ENCODE data around the gene GGT6. TPM values are rescaled to one million over a fixed set of nuclear protein-coding genes. Genes with fewer than 3 reads are reported as not detected.
A peak's percentile ranks its signal among the peaks of the same experiment; 100 is the strongest.
"Not testable (repeated sequence)": the region's sequence is repeated elsewhere in the genome, so short reads cannot be mapped to it uniquely, and the experiment has no call there.

The GGT6 gene, protein sequence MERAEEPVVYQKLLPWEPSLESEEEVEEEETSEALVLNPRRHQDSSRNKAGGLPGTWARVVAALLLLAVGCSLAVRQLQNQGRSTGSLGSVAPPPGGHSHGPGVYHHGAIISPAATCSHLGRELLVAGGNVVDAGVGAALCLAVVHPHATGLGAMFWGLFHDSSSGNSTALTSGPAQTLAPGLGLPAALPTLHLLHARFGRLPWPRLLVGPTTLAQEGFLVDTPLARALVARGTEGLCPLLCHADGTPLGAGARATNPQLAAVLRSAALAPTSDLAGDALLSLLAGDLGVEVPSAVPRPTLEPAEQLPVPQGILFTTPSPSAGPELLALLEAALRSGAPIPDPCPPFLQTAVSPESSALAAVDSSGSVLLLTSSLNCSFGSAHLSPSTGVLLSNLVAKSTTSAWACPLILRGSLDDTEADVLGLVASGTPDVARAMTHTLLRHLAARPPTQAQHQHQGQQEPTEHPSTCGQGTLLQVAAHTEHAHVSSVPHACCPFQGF
- polyA plus RNA-seq (ENCODE audit: insufficient read length in 4 of 4) = 10 to 100 TPM in 1 of 4 donors, 1 to 10 TPM in 3; 6.1 to 11.3 (median 8.2) TPM

- DNase-seq (ENCODE audit: low read depth in 4 of 4, low spot score in 3 of 4) = no peak
These were observed at the start of gene GGT6 for GRCh38 chr17:4560421-4560820. Gene GGT6, minus strand, starts transcription at chr17:4560577. Its CDS starts 56 bp downstream, at chr17:4560521.

DNA sequence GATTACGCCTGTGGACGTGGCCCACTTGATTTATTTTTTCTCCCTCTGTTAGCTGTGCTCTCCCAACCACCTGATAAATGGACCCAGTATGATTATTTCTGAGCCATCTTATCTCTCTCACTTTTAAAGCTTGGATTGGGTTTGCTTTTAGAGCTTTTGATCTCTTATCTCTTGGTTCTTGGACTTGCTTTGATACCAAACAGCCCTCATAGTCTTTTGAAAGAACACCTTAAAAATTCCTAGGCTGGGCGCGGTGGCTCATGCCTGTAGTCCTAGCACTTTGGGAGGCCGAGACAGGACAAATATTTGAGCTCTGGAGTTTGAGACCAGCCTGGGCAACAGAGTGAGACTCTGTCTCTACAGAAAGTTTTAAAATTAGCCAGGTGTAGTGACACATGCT, 49.8 kb upstream of the GGT6 start:
- DNase-seq (ENCODE audit: low read depth in 4 of 4, low spot score in 3 of 4) = no peak

DNA sequence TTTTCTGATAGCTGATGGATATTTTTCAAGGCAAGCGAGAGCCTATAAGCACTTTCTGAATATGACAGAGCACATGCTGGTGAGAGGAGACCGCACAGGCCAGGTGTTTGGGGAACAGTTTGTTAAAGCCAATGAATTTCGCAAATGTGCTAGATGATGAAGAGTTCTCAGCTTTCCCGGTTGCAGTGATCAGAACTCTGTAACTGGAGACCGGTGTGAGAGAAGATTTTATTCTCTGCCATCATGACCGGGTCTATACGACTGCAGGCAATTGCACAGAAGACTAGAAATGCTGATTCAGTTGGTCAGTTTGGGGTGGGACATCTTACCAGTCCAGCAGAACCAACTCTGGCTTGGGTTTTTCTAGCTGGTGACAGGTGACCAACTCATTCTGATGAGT, 49.4 kb upstream of the GGT6 start:
- no peak for DNase-seq (ENCODE audit: low read depth in 4 of 4, low spot score in 3 of 4)

GRCh38 chr17:4607773-4608187, 47.4 kb upstream of the GGT6 start:
- DNase-seq (ENCODE audit: low read depth in 4 of 4, low spot score in 3 of 4) = peak in 3 of 4 donors; percentile 55 to 64 (median 60)

GRCh38 chr17:4607261-4607741, 46.9 kb upstream of the GGT6 start:
- no peak for DNase-seq (ENCODE audit: low read depth in 4 of 4, low spot score in 3 of 4)

DNA sequence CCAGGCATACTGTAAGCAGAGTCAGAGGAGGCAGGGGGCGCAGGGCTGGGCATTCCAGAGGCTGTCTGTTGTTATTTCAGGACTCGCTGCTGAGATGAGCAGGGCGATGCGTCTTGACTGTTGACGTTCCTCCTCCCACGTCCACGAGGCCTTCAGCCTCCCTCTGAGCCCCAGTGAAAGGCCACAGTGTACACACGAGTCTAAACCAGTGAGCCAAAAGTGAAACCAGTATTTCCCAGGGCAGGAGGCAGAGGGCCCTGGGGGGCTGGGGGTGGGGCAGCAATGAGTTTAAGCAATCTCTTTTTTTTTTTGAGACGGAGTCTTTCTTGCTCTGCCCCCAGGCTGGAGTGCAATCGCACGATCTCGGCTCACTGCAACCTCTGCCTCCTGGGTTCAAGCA, 45.4 kb upstream of the GGT6 start:
- no peak for DNase-seq (ENCODE audit: low read depth in 4 of 4, low spot score in 3 of 4)

DNA sequence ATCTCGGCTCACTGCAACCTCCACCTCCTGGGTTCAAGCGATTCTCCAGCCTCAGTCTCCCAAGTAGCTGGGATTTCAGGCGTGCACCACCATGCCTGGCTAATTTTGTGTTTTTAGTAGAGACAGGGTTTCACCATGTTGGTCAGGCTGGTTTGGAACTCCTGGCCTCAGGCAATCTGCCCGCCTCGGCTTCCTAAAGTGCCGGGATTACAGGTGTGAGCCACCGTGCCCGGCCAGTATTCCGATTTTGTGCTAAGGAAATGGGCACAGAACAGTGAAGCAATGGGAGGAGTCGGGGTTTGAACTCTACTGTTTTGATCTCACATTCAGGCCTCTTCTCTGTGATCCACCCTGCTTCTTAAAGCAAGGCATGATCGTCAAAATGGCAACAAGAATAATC, 44.4 kb upstream of the GGT6 start:
- DNase-seq (ENCODE audit: low read depth in 4 of 4, low spot score in 3 of 4) = not testable (repeated sequence)

DNA sequence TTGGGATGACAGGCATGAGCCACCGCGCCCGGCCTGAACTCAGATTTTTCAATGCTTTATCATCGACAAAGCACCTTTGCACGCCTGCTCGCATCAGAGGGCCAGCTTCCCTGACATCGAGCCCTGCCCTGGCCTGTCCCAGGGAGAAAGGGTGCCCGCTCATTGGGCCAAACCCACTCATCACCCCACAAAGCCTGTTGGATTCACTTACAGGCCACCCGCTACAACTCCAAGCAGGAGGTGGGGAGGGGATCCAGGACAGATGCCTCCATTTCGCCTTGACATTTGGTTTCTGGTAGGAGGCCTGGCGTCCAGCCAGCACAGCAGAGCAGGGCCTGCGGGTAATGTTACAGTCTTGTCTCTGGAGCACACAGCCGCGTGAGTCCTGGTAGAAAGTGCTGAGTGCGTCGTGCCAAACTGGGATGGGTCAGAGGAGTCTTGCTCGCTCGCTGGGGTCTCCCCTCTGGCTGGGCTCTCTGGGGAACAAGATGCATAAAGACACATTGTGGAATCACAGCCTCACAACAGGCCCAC, 43.8 kb upstream of the GGT6 start:
- peak in 1 of 4 donors; percentile 42 for DNase-seq (ENCODE audit: low read depth in 4 of 4, low spot score in 3 of 4)

DNA sequence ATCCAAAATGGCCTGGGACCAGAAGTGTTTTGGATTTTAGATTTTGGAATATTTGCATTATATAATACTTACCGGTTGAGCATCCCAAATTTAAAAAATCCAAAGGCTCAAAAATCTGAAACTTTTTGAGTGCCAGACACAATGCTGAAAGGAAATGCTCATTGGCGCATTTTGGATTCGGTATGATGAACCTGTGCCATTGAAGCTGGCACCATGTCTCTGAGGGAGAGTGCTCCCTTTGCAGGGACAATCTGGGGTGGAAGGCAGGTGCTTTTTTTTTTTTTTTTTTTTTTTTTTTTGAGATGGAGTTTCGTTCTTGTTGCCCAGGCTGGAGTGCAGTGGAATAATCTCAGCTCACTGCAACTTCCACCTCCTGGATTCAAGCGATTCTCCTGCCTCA, 41.7 kb upstream of the GGT6 start:
- no peak for DNase-seq (ENCODE audit: low read depth in 4 of 4, low spot score in 3 of 4)

DNA sequence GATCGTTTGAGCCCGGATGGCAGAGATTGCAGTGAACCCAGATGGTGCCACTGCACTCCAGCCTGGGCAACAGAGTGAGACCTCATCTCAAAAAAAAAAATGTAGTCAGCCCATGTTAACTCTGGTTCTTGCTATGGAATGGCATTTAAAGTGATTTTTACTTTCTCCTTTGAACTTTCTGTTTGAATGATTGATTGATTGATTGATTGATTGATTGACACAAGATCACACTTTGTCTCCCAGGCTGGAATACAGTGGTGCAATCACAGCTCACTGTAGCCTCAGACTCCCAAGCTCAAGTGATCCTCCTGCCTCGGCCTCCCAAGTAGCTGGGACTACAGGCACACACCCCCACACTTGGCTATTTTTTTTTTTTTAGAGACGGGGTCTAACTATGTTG, 40.9 kb upstream of the GGT6 start:
- DNase-seq (ENCODE audit: low read depth in 4 of 4, low spot score in 3 of 4) = no peak

- no peak for DNase-seq (ENCODE audit: low read depth in 4 of 4, low spot score in 3 of 4)
These were observed 40.2 kb upstream of the GGT6 start for GRCh38 chr17:4600563-4600962.

GRCh38 chr17:4599505-4600281, 39.3 kb upstream of the GGT6 start:
- peak in 1 of 4 donors; percentile 43 for DNase-seq (ENCODE audit: low read depth in 4 of 4, low spot score in 3 of 4)

- no peak for DNase-seq (ENCODE audit: low read depth in 4 of 4, low spot score in 3 of 4)
These were observed 38.6 kb upstream of the GGT6 start for GRCh38 chr17:4598776-4599504.

DNA sequence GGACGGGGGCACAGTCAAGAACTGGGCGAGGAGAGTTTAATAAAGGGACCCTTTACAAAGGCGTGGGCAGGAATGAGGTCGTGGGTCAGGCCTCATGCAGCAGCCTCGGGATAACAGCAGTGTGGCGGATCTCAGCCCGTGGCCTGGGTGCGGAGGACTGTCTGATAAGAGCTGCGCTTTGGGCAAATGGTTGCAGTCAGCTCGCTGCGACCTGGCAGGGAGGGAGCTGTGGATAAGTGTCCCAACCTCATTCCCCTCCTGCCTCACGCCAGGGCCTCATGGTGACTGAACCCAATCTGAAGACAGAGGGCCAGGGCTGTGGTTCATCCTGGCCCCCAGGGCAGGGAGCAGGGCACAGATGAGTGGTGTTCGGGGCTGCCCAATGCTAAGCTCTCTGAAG, 37.6 kb upstream of the GGT6 start:
- DNase-seq (ENCODE audit: low read depth in 4 of 4, low spot score in 3 of 4) = no peak

- no peak for DNase-seq (ENCODE audit: low read depth in 4 of 4, low spot score in 3 of 4)
These were observed 36.4 kb upstream of the GGT6 start for GRCh38 chr17:4596636-4597380.

- DNase-seq (ENCODE audit: low read depth in 4 of 4, low spot score in 3 of 4) = not testable (repeated sequence)
These were observed 35.4 kb upstream of the GGT6 start for GRCh38 chr17:4595685-4596342.

DNA sequence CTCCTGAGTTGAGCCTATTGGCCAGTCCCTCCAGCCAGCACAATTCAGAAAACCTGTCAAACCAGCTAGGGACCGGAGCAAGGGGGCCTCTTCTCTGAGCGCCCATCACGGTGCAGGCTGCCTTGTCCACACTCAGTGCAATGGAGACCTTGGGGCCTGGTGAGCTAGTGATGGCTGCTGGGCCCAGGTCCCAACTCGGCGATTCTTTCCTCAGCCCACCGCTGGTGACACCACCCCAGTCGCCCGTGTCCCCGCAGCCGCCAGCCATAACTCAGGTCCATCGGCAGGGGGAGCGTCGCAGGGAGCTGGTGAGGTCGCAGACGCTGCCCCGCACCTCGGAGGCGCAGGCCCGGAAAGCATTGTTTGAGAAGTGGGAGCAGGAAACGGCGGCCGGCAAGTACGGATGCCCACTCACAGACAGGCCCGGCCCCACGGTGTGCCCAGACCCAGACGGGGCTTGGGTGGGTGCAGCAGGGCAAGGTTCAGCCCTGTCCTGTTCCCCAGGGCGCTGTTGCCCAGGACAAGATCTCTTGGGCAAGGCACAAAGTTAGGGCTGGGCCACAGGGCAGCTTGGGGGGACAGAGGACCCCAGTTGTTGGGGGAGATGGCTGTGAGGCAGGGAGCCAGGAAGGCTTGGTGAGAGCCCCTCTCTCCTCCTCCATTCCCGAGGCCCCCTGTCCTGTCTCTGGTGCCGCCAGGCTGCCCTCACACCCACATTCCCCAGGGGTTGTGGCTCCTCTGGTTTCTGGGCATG, 34.7 kb upstream of the GGT6 start:
- DNase-seq (ENCODE audit: low read depth in 4 of 4, low spot score in 3 of 4) = no peak

DNA sequence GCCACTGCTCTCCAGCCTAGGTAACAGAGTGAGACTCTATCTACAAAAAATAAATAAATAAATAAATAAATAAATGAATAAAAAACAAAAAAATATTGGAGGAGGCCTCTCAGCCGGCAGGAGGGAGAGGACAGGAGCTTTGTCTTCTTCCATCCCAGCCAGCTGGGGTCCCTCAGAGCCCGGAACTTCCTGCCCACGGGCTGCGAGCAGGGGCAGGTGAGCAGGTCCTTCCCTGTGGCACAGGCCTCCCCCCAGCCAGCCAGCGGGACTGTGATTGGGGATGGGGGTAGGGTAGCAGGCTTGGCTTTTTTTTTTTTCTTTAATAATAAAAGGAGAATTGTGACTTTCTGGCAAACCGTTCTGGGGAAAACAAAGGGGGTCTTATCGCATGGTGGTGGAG, 34.0 kb upstream of the GGT6 start:
- no peak for DNase-seq (ENCODE audit: low read depth in 4 of 4, low spot score in 3 of 4)

DNA sequence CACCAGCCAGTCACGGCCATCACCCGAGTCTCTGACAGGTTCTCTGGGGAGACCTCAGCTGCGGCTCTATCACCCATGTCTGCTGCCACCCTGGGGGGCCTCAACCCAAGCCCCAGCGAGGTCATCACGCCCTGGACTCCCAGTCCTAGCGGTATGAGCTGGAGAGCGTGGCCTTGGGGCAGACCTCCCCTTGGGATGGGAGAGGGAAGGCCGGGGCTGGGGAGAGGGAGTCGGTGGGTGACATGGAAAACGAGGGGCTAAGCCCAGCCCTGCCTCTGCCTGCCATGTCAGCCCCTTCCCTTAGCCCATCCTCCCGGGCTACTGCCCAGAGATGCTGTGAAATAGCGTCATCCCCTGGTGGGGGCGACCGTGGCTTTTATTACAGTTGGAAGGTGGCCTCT, 32.6 kb upstream of the GGT6 start:
- DNase-seq (ENCODE audit: low read depth in 4 of 4, low spot score in 3 of 4) = no peak

Measured in right renal pelvis (tissue), 4 donors.